Psoas muscle (tissue), 8 donors: ENCODE measurements around the gene BMPR1A. TPM values are rescaled to one million over a fixed set of nuclear protein-coding genes. Genes with fewer than 3 reads are reported as not detected.
A peak's percentile ranks its signal among the peaks of the same experiment; 100 is the strongest.

Experiments
- ATAC-seq, 4 donors: fragments of 200-7000 bp; cut with Tn5 transposase; one replicate each; pipeline ENCODE4 v1.9.1; 2020; ENCODE audit warnings: moderate library complexity in 3 of 4, mild to moderate bottlenecking in 2 of 4
- DNase-seq, 2 donors: peaks; one replicate each; pipeline ENCODE4 v3.0.0-alpha.2; 2020
- H3K27ac ChIP-seq: fragments of 200-600 bp; one replicate; pipeline ENCODE4 v1.8.0; 2022
- H3K27me3 ChIP-seq, 3 donors: fragments of 200-600 bp in 1 of 3; one replicate each; pipeline versions ENCODE4 v1.6.1 to v1.8.0; 2013 to 2022; ENCODE audit warnings: low read length in 2 of 3, mild to moderate bottlenecking in 2 of 3, moderate library complexity in 1 of 3; ENCODE audit not compliant: insufficient read depth in 3 of 3
- H3K36me3 ChIP-seq, 2 donors: fragments of 200-600 bp in 1 of 2; one replicate each; pipeline versions ENCODE4 v1.6.1 to v1.8.0; 2013 to 2022; ENCODE audit warnings: low read depth in 1 of 2, mild to moderate bottlenecking in 1 of 2, moderate library complexity in 1 of 2; ENCODE audit not compliant: insufficient read depth in 1 of 2
- H3K4me1 ChIP-seq: fragments of 200-600 bp; one replicate; pipeline ENCODE4 v1.8.0; 2022
- H3K4me3 ChIP-seq: fragments of 200-600 bp; one replicate; pipeline ENCODE4 v1.8.0; 2022; ENCODE audit warnings: mild to moderate bottlenecking
- H3K9me3 ChIP-seq: fragments of 200-600 bp; one replicate; pipeline ENCODE4 v1.8.0; 2022
- CTCF ChIP-seq: fragments of 200-600 bp; IDR thresholded peaks from one replicate; pipeline ENCODE4 v1.8.0; 2022; ENCODE audit warnings: antibody characterized with exemption
- WGBS, 3 donors: extraction: QIAGEN DNeasy Blood & Tissue Kit; methylation state at CpG; one replicate each; pipeline versions ENCODE4 v1.1.6 to v1.1.7; 2013; 5-methylcytosine and 5-hydroxymethylcytosine counted together
- intact Hi-C, 2 donors: fragments of 100-400 bp; cut with DNase I; formaldehyde crosslinking; loops; one replicate each; pipeline versions ENCODE4 v1.11.0 to v1.14.2; 2022
- polyA plus RNA-seq, 3 donors: library from polyadenylated mRNA; stranded (reverse); fragments of 200-250 nt; gene quantifications; one replicate each; pipeline ENCODE4 v1.2.3, GENCODE V29; 2013
- total RNA-seq, 4 donors: library from RNA; stranded (reverse); fragmentation: NEBNext Ultra II Directional in 2 of 4; extraction: Animal tissue kit (Norgen Biotek cat#: 25700) in 2 of 4; gene quantifications; one replicate each; pipeline versions ENCODE4 v1.2.1 to v1.2.4, GENCODE V29; 2021 to 2023
- donor health status: healthy with polysubstance abuse.
- donor health status: DM: no; HTN: no; CAD: no; lungs with moderate emphysema.
- donor health status: Bipolar disorder and iron deficiency.
- donor health status: healthy.
- donor health status: DM: yes; HTN: yes; CAD: no.
- donor health status: DM: no; HTN: no; CAD: no.
- donor health status: DM: no; HTN: no; CAD: no.
- donor health status: DM: yes; HTN: yes; CAD: no.

Gene BMPR1A
- total and polyA plus RNA-seq, 7 donors = 4.6 to 30.0 (median 22.7) TPM

GRCh38 chr10:86953747-86954680, 197.6 kb downstream of the BMPR1A start:
- H3K27ac ChIP-seq = peak overlapping the region; percentile 65
- peak; percentile 61 to 73 for DNase-seq
- WGBS, 3 donors = 50 to 59% (median 57%) methylated on average over 13 to 15 of the region's 15 CpGs
- H3K4me3 ChIP-seq = peak overlapping the region; percentile 59
- no peaks in the 10 kb centered on the region for H3K27me3 ChIP-seq
- intact Hi-C loops = no loop called here
- TF ChIP-seq CTCF = no peak
- no peaks in the 10 kb centered on the region for H3K36me3 ChIP-seq
- H3K4me1 ChIP-seq = no peaks in the 10 kb centered on the region
- ATAC-seq = peak; percentile 42 to 61 (median 48)
- H3K9me3 ChIP-seq = no peaks in the 10 kb centered on the region

- DNase-seq = no peak
- Histone ChIP-seq H3K27me3 (no peaks in the 10 kb centered on the region), H3K4me1 (no peaks in the 10 kb centered on the region), H3K9me3 (no peaks in the 10 kb centered on the region), H3K4me3 (peak overlapping the region; percentile 59), H3K36me3 (no peaks in the 10 kb centered on the region), H3K27ac (peak overlapping the region; percentile 65)
- intact Hi-C loops = no loop called here
- WGBS, 3 donors = 58 to 60% (median 60%) methylated on average over 13 of the region's 13 CpGs
- no peak for ATAC-seq
- TF ChIP-seq CTCF = no peak
Measured at GRCh38 chr10:86954681-86955500, 198.5 kb downstream of the BMPR1A start.

- Histone ChIP-seq H3K36me3 (no peaks in the 10 kb centered on the region), H3K27ac (peak overlapping the region; percentile 65), H3K4me3 (peak overlapping the region; percentile 59), H3K9me3 (no peaks in the 10 kb centered on the region), H3K4me1 (no peaks in the 10 kb centered on the region), H3K27me3 (no peaks in the 10 kb centered on the region)
- DNase-seq (peak in 1 of 2 donors; percentile 60), ATAC-seq (no peak)
- intact Hi-C loops = no loop called here
- WGBS, 3 donors = 62 to 69% (median 62%) methylated on average over 14 to 16 of the region's 16 CpGs
- no peak for TF ChIP-seq CTCF
Measured at GRCh38 chr10:86955501-86956194, 199.2 kb downstream of the BMPR1A start.

GRCh38 chr10:86956195-86956847, 199.9 kb downstream of the BMPR1A start:
- Histone ChIP-seq H3K4me3 (peak overlapping the region; percentile 59), H3K4me1 (no peaks in the 10 kb centered on the region), H3K27me3 (no peaks in the 10 kb centered on the region), H3K27ac (peak overlapping the region; percentile 65), H3K9me3 (no peaks in the 10 kb centered on the region), H3K36me3 (no peaks in the 10 kb centered on the region)
- 60 to 74% (median 65%) methylated on average over 7 of the region's 7 CpGs for WGBS, 3 donors
- ATAC-seq = no peak
- no peak for DNase-seq
- TF ChIP-seq CTCF = no peak
- intact Hi-C loops = no loop called here
